NB4 (cell line): ENCODE measurements around the gene NYAP2.

ENCODE experiments used
- DNase-seq: peaks from one replicate; pipeline ENCODE4 v3.0.0; 2010; ENCODE audit warnings: low read depth
- H3K4me3 ChIP-seq: one replicate; pipeline ENCODE4 v1.5.1; 2011; ENCODE audit warnings: mild to moderate bottlenecking, low read depth, low read length, moderate library complexity
- CTCF ChIP-seq: IDR thresholded peaks from one replicate; pipeline ENCODE4 v1.5.1; 2012; ENCODE audit warnings: low read depth, low read length
- MAX ChIP-seq: IDR thresholded peaks from 2 replicates; pipeline ENCODE4 v1.6.1; 2011; ENCODE audit warnings: low read depth, low read length
- MYC ChIP-seq: IDR thresholded peaks from 2 replicates; pipeline ENCODE4 v1.6.1; 2011; ENCODE audit warnings: low read depth, low read length
- POLR2A ChIP-seq: IDR thresholded peaks from 2 replicates; pipeline ENCODE4 v1.6.1; 2011; ENCODE audit warnings: mild to moderate bottlenecking; ENCODE audit not compliant: insufficient read length; ENCODE audit errors: extremely low read depth

Gene NYAP2

GRCh38 chr2:225558399-225559071, 159.0 kb downstream of the NYAP2 start:
- TF ChIP-seq MYC (no peak), MAX (no peak), POLR2A (no peak), CTCF (no peak)
- no peak for DNase-seq

GRCh38 chr2:225559072-225559415, 159.5 kb downstream of the NYAP2 start:
- no peak for DNase-seq
- TF ChIP-seq MAX (no peak), CTCF (no peak), POLR2A (no peak), MYC (no peak)
- H3K4me3 ChIP-seq: no peak overlapping the region

More at GRCh38 chr2:225558399-225559071, 159.0 kb downstream of the NYAP2 start:
- no peak overlapping the region for H3K4me3 ChIP-seq

GRCh38 chr2:225566798-225567197, 167.3 kb downstream of the NYAP2 start:
- TF ChIP-seq MAX (no peak), MYC (no peak), CTCF (no peak), POLR2A (no peak)
- H3K4me3 ChIP-seq: no peak overlapping the region
- DNase-seq: peak; percentile 25

- H3K4me3 ChIP-seq: no peak overlapping the region
- TF ChIP-seq MAX: no peak
- TF ChIP-seq MYC: no peak
- TF ChIP-seq POLR2A: no peak
- no peak for TF ChIP-seq CTCF
- no peak for DNase-seq
Measured at GRCh38 chr2:225569995-225570394, 170.5 kb downstream of the NYAP2 start.

- TF ChIP-seq MYC (no peak), CTCF (no peak), POLR2A (no peak), MAX (no peak)
- no peak for DNase-seq
- no peak overlapping the region for H3K4me3 ChIP-seq
Measured at GRCh38 chr2:225573603-225574002, 174.1 kb downstream of the NYAP2 start.
